Globus pallidus (tissue), 1 donor: ENCODE data around the gene ACOX2.

ENCODE experiments used
- DNase-seq: peaks from one replicate; pipeline ENCODE4 v3.0.0-alpha.2; 2015; ENCODE audit warnings: low spot score

The ACOX2 gene

DNA sequence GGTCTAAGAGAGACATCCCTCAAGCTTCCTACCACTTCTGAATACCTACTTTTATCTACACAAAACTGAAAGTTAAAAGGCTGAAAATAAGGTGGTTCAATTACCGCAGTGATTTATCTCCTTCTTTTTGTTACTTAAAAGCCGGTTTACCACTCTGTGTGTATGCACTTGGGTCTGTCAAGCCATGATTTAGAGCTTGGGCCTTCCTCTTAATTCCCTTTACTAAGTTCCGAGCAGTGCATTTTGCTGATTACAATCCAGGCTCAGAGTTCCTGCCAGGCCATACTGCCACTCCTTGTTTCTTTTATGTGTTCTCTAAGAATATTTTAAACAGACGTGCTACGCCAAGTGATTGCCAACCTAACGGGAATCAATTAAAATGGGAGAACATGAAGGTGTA is 28.6 kb downstream of the ACOX2 start:
- DNase-seq: no peak

DNA sequence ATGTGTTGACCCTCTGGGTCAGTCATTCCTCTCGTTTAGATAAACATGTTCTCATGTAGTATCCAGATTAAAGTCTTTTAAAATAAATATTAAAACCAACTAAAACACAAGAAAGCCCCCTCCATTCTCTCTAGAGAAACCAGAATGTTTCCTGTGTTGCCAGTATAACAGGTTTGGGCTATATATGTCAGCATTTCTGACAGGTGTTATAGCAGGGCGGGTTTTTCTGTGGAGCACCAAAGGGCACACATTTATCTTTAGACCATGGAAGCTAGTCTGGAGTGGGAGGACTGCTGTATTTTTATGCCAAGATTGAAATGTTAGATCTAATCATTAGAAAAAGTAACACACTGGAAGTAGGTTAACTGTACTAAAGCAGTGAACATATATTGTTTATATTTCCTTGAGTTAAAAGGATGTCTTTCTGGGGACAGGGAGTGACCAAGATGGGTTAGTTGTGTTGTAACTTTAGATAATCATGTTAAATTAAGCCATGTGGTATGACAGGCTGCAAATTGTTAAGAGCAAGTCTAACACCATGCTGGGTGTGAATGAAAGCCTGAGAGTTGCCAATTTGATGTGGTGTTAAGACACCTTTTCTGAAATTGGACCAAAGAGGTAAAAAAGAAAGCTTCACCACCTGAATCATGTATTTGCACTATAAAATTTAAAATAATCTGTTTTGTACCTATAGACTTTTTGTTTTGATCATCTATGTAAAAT is 29.5 kb downstream of the ACOX2 start:
- no peak for DNase-seq

DNA sequence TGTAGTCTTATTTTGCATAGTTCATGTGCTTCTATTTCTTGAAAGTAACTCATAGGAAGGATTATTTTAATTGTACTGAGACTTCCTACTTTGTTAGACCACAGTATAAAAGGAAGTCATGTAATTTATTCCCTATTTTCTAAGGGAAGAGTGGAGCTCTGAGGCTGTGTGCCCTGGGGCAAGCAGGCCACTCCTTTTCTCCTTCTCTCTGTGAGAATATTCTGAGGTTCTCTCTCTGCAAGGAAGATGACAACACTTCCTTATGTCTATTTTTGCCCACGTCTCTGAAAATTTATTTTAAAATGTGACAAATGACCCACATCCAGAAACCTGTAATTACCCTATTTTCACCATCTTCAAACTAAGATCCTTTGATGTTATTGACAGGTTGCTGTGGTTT is 34.1 kb downstream of the ACOX2 start:
- DNase-seq: no peak

DNA sequence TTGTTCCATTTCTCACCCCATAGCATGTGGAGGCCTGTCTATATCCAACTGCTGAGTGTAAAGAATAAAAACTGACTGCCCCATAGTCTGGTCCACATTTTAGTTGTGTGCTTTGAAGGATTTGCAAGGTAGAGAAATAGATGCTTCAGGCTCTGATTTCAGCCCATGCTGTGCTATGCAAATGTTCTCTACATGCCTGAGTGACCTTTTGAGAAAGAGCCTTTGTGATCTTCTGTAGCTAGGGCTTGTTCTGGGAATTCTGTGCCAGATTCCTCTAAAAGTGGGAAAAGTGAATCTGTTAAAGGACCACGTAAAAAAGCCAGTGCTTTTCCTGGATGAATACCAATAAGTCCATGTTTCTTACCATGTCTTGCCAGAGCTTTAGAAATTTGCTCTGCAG is 39.9 kb downstream of the ACOX2 start:
- peak; percentile 62 for DNase-seq

DNA sequence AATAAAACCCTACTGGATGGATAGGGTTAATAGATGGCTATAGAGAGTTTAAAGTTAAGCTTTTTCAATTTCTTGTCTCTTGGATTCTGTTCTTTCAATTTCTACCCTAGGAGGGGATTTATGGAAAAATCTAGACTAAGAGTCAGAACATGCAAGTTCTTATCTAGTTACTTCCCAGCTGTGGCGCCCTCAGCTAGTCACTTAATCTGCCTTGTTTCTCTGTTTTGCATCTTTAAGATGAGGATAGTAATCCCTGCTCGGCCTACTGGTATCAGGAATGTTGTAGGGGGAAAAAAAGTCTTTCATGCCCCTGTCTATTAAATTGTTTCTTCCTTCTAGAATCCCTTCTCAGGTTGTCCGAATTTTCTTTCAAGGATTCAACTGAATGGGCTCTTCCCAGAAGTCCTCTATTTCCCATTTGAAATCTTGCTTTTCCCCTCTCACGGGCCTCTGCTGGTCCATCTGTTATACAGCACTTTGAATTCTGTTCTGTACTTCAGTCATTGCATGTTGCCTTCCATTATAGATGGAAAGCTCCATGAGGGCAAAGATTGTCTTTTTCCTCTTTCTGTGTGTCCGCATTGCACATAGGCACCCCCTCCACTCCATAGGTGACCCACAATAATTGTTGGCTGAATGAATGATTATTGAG is 40.7 kb downstream of the ACOX2 start:
- DNase-seq: no peak

DNA sequence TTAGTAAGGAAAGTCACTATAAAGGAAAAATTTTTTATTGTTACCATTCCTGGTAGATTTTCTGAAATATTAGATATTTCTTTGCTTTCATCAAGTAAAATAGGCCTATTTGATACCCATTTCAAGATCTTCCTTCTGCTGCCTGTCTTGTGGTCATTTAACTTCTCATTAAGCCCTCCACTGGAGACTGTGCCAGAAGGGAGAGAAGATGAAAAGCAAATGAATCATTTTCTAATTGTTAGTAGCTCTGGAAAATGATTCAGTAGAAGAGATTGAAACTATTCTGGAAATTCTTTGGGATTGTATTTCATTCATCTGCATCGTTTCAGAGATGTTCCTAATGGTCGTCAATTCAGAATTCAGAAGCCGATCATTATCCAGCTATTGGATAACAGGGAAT is 41.9 kb downstream of the ACOX2 start:
- no peak for DNase-seq

DNA sequence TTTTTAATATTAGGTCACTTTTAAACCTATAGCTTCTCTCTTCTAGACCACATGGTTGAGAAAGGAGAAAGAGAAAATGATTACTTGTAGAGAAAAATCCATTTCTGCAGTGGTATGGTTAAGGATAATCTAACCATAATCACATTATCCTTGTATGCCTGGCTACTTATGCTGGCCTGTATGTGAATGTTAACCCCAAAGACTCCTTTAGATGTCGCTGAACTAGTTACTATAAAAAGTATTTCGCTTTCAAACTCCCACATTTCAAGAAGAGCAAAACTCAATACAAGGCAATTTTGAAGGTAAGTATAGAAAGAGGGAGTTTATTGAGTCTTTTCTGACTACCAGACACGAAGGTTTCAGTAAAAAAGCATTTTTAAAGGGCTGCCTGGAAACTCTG is 42.9 kb downstream of the ACOX2 start:
- DNase-seq: no peak

DNA sequence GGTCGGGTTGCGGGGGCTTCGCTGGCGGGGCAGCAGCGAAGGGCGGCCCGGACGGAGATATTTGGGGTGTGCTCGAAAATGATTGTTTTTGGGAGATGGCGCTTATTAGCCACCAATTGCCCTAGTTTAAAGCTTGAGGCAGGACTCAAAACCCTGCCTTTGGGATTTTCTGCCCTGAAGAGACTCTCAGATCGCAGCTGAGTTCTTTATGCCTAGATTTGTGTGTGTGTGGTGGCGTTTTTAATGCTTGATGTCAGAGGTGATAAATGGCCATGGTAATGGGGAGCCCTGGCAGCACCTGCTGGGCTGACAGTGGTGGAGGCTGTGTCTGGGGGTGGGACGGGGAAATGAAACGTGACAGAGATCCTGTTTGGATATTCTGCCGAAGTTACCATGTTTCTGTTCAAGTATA is 44.5 kb downstream of the ACOX2 start:
- peak; percentile 26 for DNase-seq

DNA sequence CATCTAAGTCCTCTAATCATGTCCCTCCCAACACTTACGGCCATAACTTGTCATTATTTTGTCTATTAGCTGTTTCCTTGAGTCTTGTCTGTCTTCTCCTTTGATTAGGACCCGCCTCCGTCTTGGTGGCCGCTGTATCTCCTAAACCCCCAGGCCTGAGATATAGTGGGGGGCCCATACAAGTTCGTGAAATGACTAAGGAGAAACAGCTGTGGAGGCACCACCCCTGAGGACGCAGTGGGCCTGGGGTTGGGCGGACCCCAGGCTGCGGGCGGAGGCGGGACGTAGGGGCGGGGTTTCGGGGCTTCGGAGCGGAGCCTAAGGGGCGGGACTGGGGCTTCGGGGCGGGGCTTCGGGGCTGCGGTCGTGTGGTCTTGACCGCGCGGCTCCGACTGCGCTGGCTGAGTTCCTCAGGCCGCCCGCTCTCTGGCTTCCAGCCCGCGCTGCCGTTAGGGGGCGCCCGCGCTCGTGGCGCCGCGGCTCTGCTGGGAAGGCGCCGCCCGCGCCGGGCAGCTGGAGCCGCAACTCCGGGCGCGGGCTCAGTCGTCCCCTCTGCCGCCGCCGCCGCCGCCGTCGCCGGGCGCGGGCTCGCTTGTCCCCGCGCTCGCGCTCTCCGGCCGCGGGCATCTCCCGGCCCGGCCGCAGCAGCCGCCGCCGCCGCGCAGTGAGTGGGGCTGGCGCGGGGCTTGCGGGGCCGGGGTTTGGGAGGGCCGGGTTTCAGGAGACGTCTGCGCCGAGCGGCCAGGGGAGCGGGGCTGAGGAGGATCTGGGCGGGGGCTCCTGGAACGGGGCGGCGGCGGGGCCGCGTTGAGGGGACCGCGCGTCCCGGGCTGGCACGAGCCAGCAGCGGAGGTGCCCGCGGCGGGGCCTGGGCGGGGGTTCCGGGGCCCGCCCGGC is 45.2 kb downstream of the ACOX2 start, which contains the start of gene KCTD6:
KCTD6 (plus strand) TSS at position 591 of the 897 bp plus-strand sequence. CDS start 6,660 bp downstream, outside the sequence.
- DNase-seq: peak; percentile 90

DNA sequence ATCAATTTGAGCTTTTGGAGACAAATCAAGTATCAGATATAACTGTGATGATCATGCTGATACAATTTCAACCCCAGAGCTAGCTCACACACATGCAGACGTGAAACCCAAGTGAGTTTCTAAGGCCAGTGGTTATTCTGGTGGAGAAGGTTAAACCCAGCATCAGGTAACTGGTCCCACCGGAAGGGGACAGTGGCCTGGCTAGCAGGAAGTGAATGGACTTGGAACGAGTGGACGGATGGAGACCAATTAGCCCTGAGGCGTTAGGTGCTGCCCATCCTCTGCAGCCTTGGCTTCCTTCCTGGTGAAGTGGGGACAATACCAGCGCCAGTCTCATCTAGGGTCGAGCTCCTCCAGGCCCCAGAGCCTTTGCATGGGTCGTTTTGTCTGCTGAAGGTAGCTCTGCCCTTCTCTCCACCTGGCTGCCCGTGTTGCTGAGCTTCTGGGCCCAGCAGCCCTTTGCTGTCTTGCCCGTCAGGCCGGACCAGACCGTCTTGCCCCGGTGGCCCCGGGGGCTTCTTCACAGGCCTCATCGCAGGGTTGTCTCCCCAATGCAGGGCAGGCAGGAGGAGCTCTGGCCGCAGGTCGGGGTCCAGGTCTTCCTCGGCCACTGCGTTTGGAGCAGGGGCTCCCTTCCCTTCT is 46.0 kb downstream of the ACOX2 start:
- no peak for DNase-seq

DNA sequence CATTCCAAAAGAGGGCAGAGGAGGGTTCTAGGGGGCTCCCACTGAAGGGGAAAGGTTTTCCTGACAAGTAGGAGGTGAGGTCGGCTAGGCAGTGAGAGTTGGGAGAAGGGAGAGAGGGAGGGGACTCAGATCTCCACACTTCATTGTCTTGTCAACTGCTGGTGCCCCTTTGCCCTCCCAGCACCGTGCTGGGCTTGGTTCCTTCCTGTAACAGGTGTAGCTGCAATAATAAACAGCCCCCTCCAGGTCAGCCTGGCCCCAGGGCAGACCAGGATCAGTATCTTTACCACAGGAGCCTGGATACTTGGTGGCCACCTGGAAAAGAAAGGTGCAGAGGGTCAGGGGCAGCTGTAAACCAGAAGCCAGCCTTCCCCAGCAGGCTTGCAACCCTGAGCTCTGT is 48.0 kb downstream of the ACOX2 start:
- no peak for DNase-seq

DNA sequence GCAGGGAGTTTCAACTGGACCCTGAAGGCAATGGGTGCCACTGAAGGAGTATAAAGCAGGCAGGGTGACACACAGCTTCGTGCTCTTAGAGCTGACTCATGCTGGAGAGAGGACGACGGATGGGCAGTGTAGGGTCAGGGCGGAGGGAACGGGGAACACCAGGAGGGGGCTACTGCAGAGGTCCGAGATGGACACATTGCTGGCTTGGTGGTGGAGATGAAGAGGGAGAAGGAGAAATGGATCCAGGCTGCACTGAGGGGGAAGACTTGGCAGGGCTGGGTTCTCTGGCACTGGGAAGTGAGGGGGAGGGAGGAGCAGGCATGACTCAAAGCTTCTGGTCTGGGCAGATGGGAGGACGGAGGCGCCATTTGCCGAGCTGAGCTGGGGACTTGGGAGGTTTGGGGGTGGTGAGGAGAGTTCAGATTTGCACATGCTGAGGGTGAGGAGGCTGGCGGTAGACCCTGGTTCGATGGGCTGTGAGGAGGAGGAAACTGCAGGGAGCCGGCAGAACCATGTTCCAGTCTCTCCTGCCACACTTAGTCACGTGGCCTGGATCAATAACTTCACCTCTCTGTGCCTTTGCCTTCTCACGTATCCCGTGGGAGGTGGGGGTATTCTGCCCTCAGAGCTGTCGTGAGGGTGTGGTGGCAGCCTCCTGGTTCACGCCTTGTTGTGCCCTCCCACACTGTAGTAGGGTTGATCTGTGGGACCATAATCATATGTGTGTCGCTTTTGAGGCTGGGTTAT is 49.7 kb downstream of the ACOX2 start:
- no peak for DNase-seq

DNA sequence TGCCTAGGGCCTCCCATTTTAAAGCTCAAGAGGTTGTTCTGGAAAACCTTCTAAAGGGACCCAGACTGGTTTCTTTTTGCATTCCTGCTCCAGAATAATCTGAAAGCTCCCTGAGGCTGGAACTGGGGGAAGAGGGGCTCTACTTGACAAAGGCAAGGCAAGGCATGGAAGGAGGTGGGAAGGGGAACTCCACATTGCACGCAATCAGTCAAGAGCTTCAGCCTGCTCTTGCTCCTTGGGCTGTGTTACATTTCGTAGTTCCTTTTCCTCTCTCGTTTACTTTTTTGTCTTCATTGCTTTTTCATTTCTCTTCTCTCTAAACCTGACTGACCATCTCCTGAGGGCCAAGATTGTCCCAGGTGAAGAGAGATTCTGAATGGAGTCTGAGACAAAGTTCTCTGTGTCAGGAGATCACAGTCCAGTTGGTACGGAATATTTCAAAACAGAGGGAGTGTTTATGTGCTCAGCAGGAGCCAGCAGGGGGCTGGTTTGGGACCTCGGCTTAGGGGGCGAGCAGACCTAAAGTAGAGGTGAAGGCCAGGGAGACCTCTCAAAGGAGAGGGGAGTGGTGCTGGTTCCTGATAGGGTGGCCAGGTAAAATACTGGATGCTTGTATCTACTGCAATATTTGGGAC is 51.1 kb downstream of the ACOX2 start:
- no peak for DNase-seq

DNA sequence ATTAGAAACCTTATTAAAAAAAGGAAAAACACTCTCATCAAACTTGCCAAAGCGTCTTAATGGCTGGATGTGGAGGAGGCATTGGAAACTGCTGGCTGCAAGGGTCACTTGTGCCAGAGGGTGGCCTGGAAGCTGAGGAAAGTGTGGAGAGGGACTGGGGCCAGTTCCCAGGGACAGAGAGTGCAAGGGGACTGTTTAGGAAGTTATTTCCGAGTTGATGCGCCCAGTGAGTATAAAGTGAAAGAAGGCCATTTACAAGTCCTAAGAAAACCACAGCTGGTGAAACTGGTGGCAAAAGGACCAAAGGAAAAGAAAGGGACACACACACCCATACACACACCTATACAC is 52.3 kb downstream of the ACOX2 start:
- DNase-seq: no peak

DNA sequence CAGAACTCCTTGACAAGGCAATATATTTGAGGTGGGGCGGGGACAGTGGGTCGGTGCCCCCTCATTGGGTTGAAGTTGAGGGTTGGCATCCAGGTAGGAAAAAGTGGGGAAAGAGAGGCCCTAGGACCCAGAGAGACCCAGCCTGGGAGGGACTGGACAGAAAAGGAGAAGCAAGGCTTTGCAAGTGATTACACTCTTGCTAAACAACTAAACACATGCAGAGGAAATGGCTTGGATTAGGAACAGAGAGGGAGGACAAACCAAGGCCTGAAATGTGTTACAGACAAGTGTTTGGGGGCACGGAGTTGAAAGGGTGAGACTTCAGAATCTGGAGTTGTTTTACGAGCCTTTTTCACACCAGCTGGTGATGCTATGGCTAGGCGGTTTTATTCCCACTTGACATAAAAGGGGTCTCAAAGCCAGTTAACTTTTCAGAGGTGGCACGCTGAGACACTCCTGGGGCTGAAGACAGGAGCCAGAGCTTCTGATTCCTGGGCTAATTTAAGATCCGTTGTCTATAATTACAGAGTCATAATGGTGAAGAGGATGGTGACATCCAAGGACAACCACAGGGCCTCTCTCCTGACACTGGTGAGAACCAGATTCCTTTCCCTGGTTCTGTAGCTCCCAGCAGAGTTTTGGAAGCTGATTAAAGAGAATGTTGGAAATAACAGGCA is 52.8 kb downstream of the ACOX2 start:
- DNase-seq: no peak

DNA sequence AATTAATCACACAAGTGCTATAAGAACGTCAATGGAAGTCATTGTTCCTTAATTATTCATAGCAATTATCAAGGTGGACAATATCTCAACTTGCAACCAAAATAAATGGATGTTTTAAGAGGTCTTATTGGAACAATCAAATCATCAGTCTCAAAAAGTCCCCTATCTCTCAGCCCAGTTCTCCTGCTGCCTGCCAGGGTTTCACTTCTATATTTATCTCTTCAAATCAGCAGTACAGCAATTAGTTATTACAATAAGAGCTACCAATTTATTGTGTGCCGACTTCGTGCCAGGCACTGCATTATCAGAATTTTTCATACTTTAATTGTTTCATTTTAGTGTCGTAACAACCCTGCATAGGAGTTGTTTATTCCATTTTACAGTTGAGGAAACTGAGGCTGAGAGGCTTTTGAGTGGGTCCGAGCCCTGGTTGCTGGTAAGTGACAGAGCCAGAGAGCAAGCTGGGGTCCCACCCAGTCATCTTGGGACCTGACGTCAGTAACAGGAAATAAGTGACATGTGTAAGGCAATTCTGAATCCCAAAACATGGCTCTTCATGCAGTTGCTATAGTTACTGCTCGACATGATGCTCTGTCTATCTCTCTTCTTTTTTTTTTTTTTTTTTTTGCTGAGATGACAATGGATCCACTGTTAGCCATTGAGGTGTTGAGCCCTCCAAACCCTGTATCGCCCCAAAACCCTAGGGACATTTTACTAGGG is 53.9 kb downstream of the ACOX2 start:
- no peak for DNase-seq

DNA sequence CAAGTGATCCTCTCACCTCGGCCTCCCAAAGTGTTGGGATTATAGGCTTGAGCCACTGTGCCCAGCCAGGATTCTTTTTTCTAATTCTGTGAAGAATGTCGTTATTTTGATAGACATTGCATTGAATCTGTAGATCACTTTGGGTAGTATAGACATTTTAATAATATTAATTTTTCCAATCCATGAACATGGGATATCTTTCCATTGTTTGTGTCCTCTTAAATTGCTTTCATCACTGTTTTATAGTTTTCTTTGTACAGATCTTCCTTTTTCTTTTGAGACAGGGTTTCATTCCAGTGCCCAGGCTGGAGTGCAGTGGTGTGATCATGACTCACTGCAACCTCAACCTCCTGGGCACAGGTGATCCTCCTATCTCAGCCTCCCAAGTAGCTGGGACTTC is 56.7 kb downstream of the ACOX2 start:
- no peak for DNase-seq

DNA sequence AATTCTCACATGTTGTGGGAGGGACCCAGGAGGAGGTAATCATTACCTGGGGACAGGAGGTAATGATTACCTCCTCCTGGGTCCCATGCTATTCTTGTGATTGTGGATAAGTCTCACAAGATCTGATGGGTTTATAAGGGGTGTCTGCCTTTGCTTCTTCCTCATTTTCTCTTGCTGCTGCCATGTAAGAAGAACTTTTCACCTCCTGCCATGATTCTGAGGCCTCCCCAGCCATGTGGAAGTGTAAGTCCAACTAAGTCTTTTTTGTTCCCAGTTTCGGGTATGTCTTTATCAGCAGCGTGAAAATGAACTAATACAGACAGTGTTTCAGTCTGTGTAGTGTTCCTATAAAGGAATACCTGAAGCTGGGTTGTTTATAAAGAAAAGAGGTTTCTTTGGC is 58.2 kb downstream of the ACOX2 start:
- no peak for DNase-seq

DNA sequence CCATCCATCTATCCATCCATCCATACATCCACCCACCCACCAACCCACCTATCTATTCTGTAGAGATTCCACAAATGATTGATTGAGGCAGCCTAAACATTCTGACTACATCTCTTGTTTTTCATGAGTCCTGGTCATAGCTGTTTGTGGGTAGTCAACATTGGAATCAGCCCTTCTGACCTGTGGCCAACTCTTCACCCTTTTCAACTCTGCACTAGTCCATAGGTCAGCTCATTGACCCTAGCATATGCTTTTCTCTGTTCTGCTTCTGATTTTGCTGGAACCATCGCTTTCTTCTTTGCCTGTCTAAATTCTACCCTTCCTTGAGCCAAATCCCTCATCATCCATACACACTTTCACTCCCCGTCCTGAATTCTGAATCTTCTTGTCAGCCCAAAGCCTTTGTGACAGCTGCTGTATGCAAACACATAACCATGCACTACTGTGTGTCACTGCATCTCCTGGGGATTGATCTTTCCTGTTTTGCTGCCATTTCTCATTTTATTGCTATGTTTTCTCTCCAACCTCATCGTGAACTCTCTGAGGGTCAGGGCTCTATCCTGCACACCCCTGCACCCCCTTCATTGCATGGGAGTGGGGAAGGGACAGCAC is 61.9 kb downstream of the ACOX2 start:
- DNase-seq: no peak
